HepG2 (cell line): Measurements from ENCODE around the gene NOC2L. TPM values are rescaled to one million over a fixed set of nuclear protein-coding genes. Genes with fewer than 3 reads are reported as not detected.

Source experiments
- ATAC-seq: fragments of 200-7000 bp; cut with Tn5 transposase; 3 replicates; pipeline ENCODE4 v1.9.1; 2020; ENCODE audit warnings: mild to moderate bottlenecking, moderate library complexity
- BruUV-seq: library from RNA; stranded (reverse); fragments of 400-500 nt; replicated peaks from 2 replicates; lab custom pipeline; 2021; lab: Mats Ljungman, UMichigan
- CTCF ChIA-PET: fragments of 300-600 bp; formaldehyde crosslinking; extraction: SDS; loops from one replicate; lab custom pipeline; 2021; ENCODE audit warnings: low total read pairs, inconsistent platforms, low intra/inter-chr PET ratio; lab: Yijun Ruan, JAX
- POLR2A ChIA-PET: fragments of 350-600 bp; sonication (Branson Sonifier 250); formaldehyde crosslinking; loops from one replicate; lab custom pipeline; 2020; ENCODE audit warnings: antibody characterized with exemption, inconsistent platforms; lab: Yijun Ruan, JAX
- DNase-seq: peaks from one replicate; pipeline ENCODE4 v3.0.0-alpha.2; 2015; ENCODE audit warnings: low spot score
- FAIRE-seq: peaks from 3 replicates; lab custom pipeline; 2011; peaks lifted over from hg19 to GRCh38; lab: Jason Lieb, UNC
- H2AFZ ChIP-seq: one replicate; pipeline ENCODE4 v1.6.1; 2011; ENCODE audit warnings: low read length, inconsistent platforms
- H3K27ac ChIP-seq: fragments of 300-600 bp; 3 replicates; pipeline ENCODE4 v1.8.0; 2011; ENCODE audit warnings: mixed run types, mild to moderate bottlenecking, mixed read lengths, low read length, inconsistent platforms; ENCODE audit not compliant: insufficient read depth; ENCODE audit errors: extremely low read length
- H3K27me3 ChIP-seq, 2 experiments: fragments of 200-600 bp in 1 of 2; 2 replicates in 1 of 2; 3 replicates in 1 of 2; pipeline versions ENCODE4 v1.6.0 to v1.8.0; 2011; ENCODE audit warnings: low read length in 2 of 2, mild to moderate bottlenecking in 2 of 2, moderate library complexity in 2 of 2, inconsistent platforms in 1 of 2; ENCODE audit not compliant: insufficient read depth in 2 of 2, control insufficient read depth in 1 of 2
- H3K36me3 ChIP-seq, 2 experiments: fragments of 200-600 bp in 1 of 2; replicated peaks in 1 of 2; 2 replicates in 1 of 2; 3 replicates in 1 of 2; pipeline versions ENCODE4 v1.5.1 to v1.8.0; 2011; ENCODE audit warnings: low read length in 2 of 2, inconsistent platforms in 1 of 2; ENCODE audit not compliant: insufficient read depth in 2 of 2, control insufficient read depth in 1 of 2
- H3K4me1 ChIP-seq: 2 replicates; pipeline ENCODE4 v1.5.1; 2012; ENCODE audit warnings: low read length, inconsistent platforms; ENCODE audit not compliant: insufficient read depth
- H3K4me2 ChIP-seq: 2 replicates; pipeline ENCODE4 v1.6.0; 2011; ENCODE audit warnings: low read depth, low read length, inconsistent platforms
- H3K4me3 ChIP-seq, 3 experiments: fragments of 200-600 bp in 1 of 3; sonication (generic), shearing (Covaris generic) in 1 of 3; replicated peaks in 1 of 3; 2 replicates each; pipeline ENCODE4 v1.5.1; 2011 to 2016; ENCODE audit warnings: low read length in 3 of 3, inconsistent platforms in 2 of 3, low read depth in 2 of 3, mild to moderate bottlenecking in 2 of 3, control low read depth in 1 of 3, mixed read lengths in 1 of 3; ENCODE audit not compliant: insufficient read depth in 1 of 3
- H3K79me2 ChIP-seq: one replicate; pipeline ENCODE4 v1.6.1; 2011; ENCODE audit warnings: low read length, inconsistent platforms; ENCODE audit not compliant: insufficient read depth
- H3K9ac ChIP-seq: 2 replicates; pipeline ENCODE4 v1.6.0; 2011; ENCODE audit warnings: mild to moderate bottlenecking, low read depth, low read length, inconsistent platforms; ENCODE audit not compliant: insufficient read depth
- H3K9me3 ChIP-seq: 2 replicates; pipeline ENCODE4 v1.5.1; 2012; ENCODE audit warnings: mild to moderate bottlenecking, low read length
- H4K20me1 ChIP-seq: 2 replicates; pipeline ENCODE4 v1.6.0; 2011; ENCODE audit warnings: inconsistent platforms, mild to moderate bottlenecking, low read length, moderate library complexity; ENCODE audit not compliant: insufficient read depth
- ASH2L ChIP-seq: fragments of 300-600, 200-600 bp; sonication (generic); IDR thresholded peaks from 2 replicates; pipeline ENCODE4 v1.7.0; 2017; ENCODE audit warnings: low read depth, mild to moderate bottlenecking, moderate library complexity, mixed read lengths, low read length; ENCODE audit not compliant: insufficient read length
- BCL6 ChIP-seq: IDR thresholded peaks from 2 replicates; pipeline ENCODE4 v1.6.1; 2016; ENCODE audit warnings: missing genetic modification reagents, missing compliant biosample characterization
- FOSL2 ChIP-seq: sonication (generic); formaldehyde crosslinking; IDR thresholded peaks from 2 replicates; pipeline ENCODE4 v1.4.0; 2020; ENCODE audit warnings: missing genetic modification reagents
- RNF2 ChIP-seq: fragments of 450-650 bp; conservative IDR thresholded peaks from 2 replicates; pipeline ENCODE4 v1.6.1; 2016; ENCODE audit warnings: low read depth
- TARDBP ChIP-seq: sonication (generic); formaldehyde crosslinking; IDR thresholded peaks from 2 replicates; pipeline ENCODE4 v1.8.0; 2022; ENCODE audit warnings: mild to moderate bottlenecking, missing genetic modification reagents
- ZNF414 ChIP-seq: sonication (generic); formaldehyde crosslinking; IDR thresholded peaks from 2 replicates; pipeline ENCODE4 v1.5.0; 2020; ENCODE audit warnings: missing genetic modification reagents
- ZNF567 ChIP-seq: sonication (generic); formaldehyde crosslinking; IDR thresholded peaks from 2 replicates; pipeline ENCODE4 v1.8.1; 2023; ENCODE audit warnings: mild to moderate bottlenecking, missing genetic modification reagents, borderline replicate concordance
- ZNF768 ChIP-seq: sonication (generic); formaldehyde crosslinking; IDR thresholded peaks from 2 replicates; pipeline ENCODE4 v1.4.0; 2020; ENCODE audit warnings: missing genetic modification reagents
- ZNF784 ChIP-seq: sonication (generic); formaldehyde crosslinking; IDR thresholded peaks from 2 replicates; pipeline ENCODE4 v1.5.1; 2020; ENCODE audit warnings: missing genetic modification reagents, mild to moderate bottlenecking, borderline replicate concordance
- WGBS: methylation state at CpG from one replicate; pipeline ENCODE4 v1.1.6; 2017; ENCODE audit warnings: low lambda C conversion rate; 5-methylcytosine and 5-hydroxymethylcytosine counted together
- in situ Hi-C: cut with HindIII; loops from 2 replicates; pipeline ENCODE4 v1.10.0; 2017; ENCODE audit warnings: low pct_unique_long_range_greater_than_20kb; ENCODE audit not compliant: extremely low pct_ligation_motif_present
- intact Hi-C: fragments of 100-400 bp; cut with micrococcal nuclease; formaldehyde crosslinking; loops from one replicate; pipeline ENCODE4 v1.10.0; 2022; ENCODE audit not compliant: unreplicated experiment
- polyA plus RNA-seq, 8 experiments: library from polyadenylated mRNA; depleted of rRNA in 3 of 8; stranded (reverse) in 7 of 8; unstranded in 1 of 8; fragments of >200 nt; fragmentation: Illumina TruSeq in 4 of 8; extraction: Trizol in 4 of 8; gene quantifications; 2 replicates each; pipeline versions ENCODE4 v1.2.1 to v1.2.3, GENCODE V29; 2011 to 2016; ENCODE audit warnings: low read depth in 4 of 8, missing spikeins in 1 of 8, mixed read lengths in 1 of 8; ENCODE audit not compliant: insufficient read depth in 1 of 8
- total RNA-seq, 5 experiments: library from RNA; depleted of rRNA; stranded (reverse); fragments of >200 nt; fragmentation: Illumina TruSeq; extraction: Trizol; gene quantifications; 2 replicates each; pipeline ENCODE4 v1.2.3, GENCODE V29; 2016; ENCODE audit warnings: low read depth in 1 of 5
- TF ChIP-seq, protein P1 (sequence below): sonication (generic); formaldehyde crosslinking; IDR thresholded peaks from 2 replicates; pipeline ENCODE4 v1.9.0; 2022; ENCODE audit warnings: missing genetic modification reagents, mild to moderate bottlenecking, borderline replicate concordance

The NOC2L gene
- total and polyA plus RNA-seq, 2 of the 13 experiments (the other 11 are each of a cell fraction or from before 2014, with no cell fraction given): 32.0 to 103 TPM

DNA sequence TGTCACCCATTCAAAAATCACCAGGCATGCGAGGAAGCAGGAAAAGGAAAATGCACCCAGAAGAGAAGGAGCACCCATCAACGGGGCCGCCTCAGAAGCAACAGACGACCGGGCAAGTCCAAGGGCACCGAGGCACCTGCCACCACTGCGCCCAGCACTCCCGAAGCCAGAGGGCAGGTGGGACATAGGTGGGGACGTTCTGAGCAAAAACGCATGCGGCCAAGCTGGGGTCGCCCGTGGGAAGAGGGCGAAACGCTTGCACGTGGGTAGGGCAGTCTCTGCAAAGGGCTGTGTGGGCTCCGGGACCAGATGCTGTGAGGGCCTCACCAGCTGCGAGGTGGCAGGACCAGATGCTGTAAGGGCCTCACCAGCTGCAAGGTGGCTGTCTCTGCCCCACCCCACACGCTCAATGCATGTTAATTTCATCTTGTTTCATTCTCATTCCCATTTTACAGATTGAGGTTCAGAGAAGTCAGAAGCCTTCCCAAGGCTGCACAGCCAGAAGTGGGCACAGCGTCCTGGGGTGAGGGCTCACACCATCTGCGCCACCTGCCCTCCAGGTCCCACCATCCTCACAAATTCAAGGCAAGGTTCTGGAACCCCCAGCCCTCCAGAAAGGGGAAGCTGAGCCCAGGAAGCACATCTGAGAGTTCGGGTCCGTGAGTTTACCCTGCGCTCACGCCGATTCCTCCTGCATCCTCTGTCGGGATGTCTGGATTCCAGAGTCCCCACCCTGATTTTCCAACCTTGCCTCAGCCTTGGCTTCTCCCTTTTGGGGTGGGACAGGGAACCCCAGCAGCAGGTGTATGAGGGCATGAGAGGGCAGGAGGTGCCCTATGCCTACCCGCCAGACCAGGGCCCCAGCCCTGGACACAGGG is 43.5 kb downstream of the NOC2L start:
- BruUV-seq: no TSS peak
- DNase-seq (no peak), ATAC-seq (no peak), FAIRE-seq (no peak)
- H2AFZ ChIP-seq: no peak overlapping the region
- H3K27ac ChIP-seq: no peak overlapping the region
- H3K4me3 ChIP-seq: no peak overlapping the region
- H4K20me1 ChIP-seq: peaks cover 6% of the 10 kb centered on the region; the same call in 1 of the 2 replicates
- no peak overlapping the region for H3K9ac ChIP-seq
- peaks cover 43 to 95% of the 10 kb centered on the region in 2 experiments for H3K27me3 ChIP-seq
- no peaks in the 10 kb centered on the region for H3K79me2 ChIP-seq
- WGBS: 33% methylated on average over 17 of the region's 28 CpGs
- ChIA-PET CTCF (interaction anchor here (1.5 kb wide), 1 partner anchor 10 kb away, joined by 3 read pairs; no protein-coding TSS in a partner anchor), POLR2A (no interaction called here)
- peaks cover 57% of the 10 kb centered on the region for H3K4me1 ChIP-seq
- no peak overlapping the region for H3K4me2 ChIP-seq
- in situ Hi-C loops (no loop called here), intact Hi-C loops (no loop called here)
- H3K36me3 ChIP-seq: no peaks in the 10 kb centered on the region
- H3K9me3 ChIP-seq: no peaks in the 10 kb centered on the region
- TF ChIP-seq ZNF768 (CRISPR knock-in tag): peak; percentile 94
- TF ChIP-seq ASH2L: no peak

GRCh38 chr1:914891-915280 is 44.2 kb downstream of the NOC2L start:
- intact Hi-C loops (no loop called here), in situ Hi-C loops (no loop called here)
- FAIRE-seq (no peak), DNase-seq (no peak), ATAC-seq (no peak)
- H3K27me3 ChIP-seq: peaks cover 40 to 92% of the 10 kb centered on the region in 2 experiments
- no peak overlapping the region for H2AFZ ChIP-seq
- no peaks in the 10 kb centered on the region for H3K79me2 ChIP-seq
- no peak overlapping the region for H3K9ac ChIP-seq
- WGBS: 32% methylated on average over 5 of the region's 6 CpGs
- no peaks in the 10 kb centered on the region for H3K9me3 ChIP-seq
- H4K20me1 ChIP-seq: peaks cover under 1% of the 10 kb centered on the region; the same call in 1 of the 2 replicates
- BruUV-seq: no TSS peak
- ChIA-PET CTCF (no interaction called here), POLR2A (no interaction called here)
- no peak overlapping the region for H3K27ac ChIP-seq
- no peaks in the 10 kb centered on the region for H3K36me3 ChIP-seq
- H3K4me3 ChIP-seq: no peak overlapping the region
- H3K4me2 ChIP-seq: no peak overlapping the region
- peaks cover 51% of the 10 kb centered on the region for H3K4me1 ChIP-seq
- TF ChIP-seq ZNF784 (CRISPR knock-in tag) (no peak), ZNF567 (CRISPR knock-in tag) (no peak), FOSL2 (CRISPR knock-in tag) (no peak), RNF2 (no peak), BCL6 (CRISPR knock-in tag) (no peak), TARDBP (CRISPR knock-in tag) (no peak), ZNF414 (no peak)
- TF ChIP-seq, protein P1, sequence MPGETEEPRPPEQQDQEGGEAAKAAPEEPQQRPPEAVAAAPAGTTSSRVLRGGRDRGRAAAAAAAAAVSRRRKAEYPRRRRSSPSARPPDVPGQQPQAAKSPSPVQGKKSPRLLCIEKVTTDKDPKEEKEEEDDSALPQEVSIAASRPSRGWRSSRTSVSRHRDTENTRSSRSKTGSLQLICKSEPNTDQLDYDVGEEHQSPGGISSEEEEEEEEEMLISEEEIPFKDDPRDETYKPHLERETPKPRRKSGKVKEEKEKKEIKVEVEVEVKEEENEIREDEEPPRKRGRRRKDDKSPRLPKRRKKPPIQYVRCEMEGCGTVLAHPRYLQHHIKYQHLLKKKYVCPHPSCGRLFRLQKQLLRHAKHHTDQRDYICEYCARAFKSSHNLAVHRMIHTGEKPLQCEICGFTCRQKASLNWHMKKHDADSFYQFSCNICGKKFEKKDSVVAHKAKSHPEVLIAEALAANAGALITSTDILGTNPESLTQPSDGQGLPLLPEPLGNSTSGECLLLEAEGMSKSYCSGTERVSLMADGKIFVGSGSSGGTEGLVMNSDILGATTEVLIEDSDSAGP (CRISPR knock-in tag): no peak
